Neural cell (in vitro differentiated cells): ENCODE data around the gene MT4. TPM values are rescaled to one million over a fixed set of nuclear protein-coding genes. Genes with fewer than 3 reads are reported as not detected.

Source experiments
- H2AFZ ChIP-seq: fragments of 200-600, 300-800 bp; sonication (generic), shearing (Covaris generic); 2 replicates; pipeline ENCODE4 v1.6.0; 2014; ENCODE audit warnings: low read depth, mild to moderate bottlenecking, antibody characterized with exemption, low read length, moderate library complexity
- H3F3A ChIP-seq: fragments of 200-600 bp; shearing (Covaris generic); 2 replicates; pipeline ENCODE4 v1.6.1; 2016; ENCODE audit warnings: mild to moderate bottlenecking, moderate library complexity, mixed read lengths, antibody characterized with exemption, low read length; ENCODE audit not compliant: insufficient read depth, poor library complexity, severe bottlenecking
- H3K27ac ChIP-seq: fragments of 200-600, 300-800 bp; sonication (generic), shearing (Covaris generic); 2 replicates; pipeline ENCODE4 v1.5.1; 2014; ENCODE audit warnings: mild to moderate bottlenecking, low read length, moderate library complexity
- H3K27me3 ChIP-seq: fragments of 300-800, 200-600 bp; sonication (generic), shearing (Covaris generic); 2 replicates; pipeline ENCODE4 v1.6.0; 2014; ENCODE audit warnings: mild to moderate bottlenecking, low read depth, low read length, moderate library complexity; ENCODE audit not compliant: insufficient read depth
- H3K36me3 ChIP-seq: fragments of 300-800, 200-600 bp; sonication (generic), shearing (Covaris generic); 2 replicates; pipeline ENCODE4 v1.5.1; 2014; ENCODE audit warnings: mild to moderate bottlenecking, antibody characterized with exemption, low read length, moderate library complexity; ENCODE audit not compliant: insufficient read depth
- H3K4me2 ChIP-seq: fragments of 300-800, 200-600 bp; sonication (generic), shearing (Covaris generic); 2 replicates; pipeline ENCODE4 v1.6.0; 2014; ENCODE audit warnings: mild to moderate bottlenecking, low read length
- H3K4me3 ChIP-seq: fragments of 300-800, 200-600 bp; sonication (generic), shearing (Covaris generic); 2 replicates; pipeline ENCODE4 v1.5.1; 2014; ENCODE audit warnings: mild to moderate bottlenecking, low read length, moderate library complexity
- H3K79me2 ChIP-seq: fragments of 200-600 bp; shearing (Covaris generic); replicated peaks from 2 replicates; pipeline ENCODE4 v1.6.0; 2014; ENCODE audit warnings: mild to moderate bottlenecking, low read length, moderate library complexity; ENCODE audit not compliant: insufficient read depth
- H3K9ac ChIP-seq: fragments of 300-800, 200-600 bp; sonication (generic), shearing (Covaris generic); 2 replicates; pipeline ENCODE4 v1.6.1; 2016; ENCODE audit warnings: mild to moderate bottlenecking, low read length, mixed read lengths
- H3K9me2 ChIP-seq: fragments of 200-600 bp; shearing (Covaris generic); 2 replicates; pipeline ENCODE4 v1.6.1; 2016; ENCODE audit warnings: mild to moderate bottlenecking, low read length, mixed read lengths; ENCODE audit not compliant: insufficient read depth
- H3K9me3 ChIP-seq: fragments of 200-600, 300-800 bp; sonication (generic), shearing (Covaris generic); 2 replicates; pipeline ENCODE4 v1.6.1; 2016; ENCODE audit warnings: mild to moderate bottlenecking, mixed run types, low read length, moderate library complexity, mixed read lengths
- H4K20me1 ChIP-seq: fragments of 200-600 bp; shearing (Covaris generic); 2 replicates; pipeline ENCODE4 v1.6.1; 2016; ENCODE audit warnings: mild to moderate bottlenecking, mixed run types; ENCODE audit not compliant: insufficient read depth
- CTCF ChIP-seq: fragments of 450-650 bp; IDR thresholded peaks from 2 replicates; pipeline ENCODE4 v1.5.1; 2014; ENCODE audit warnings: antibody characterized with exemption, mild to moderate bottlenecking, moderate library complexity; ENCODE audit not compliant: poor library complexity, severe bottlenecking
- EP300 ChIP-seq: fragments of 450-650 bp; conservative IDR thresholded peaks from 2 replicates; pipeline ENCODE4 v1.6.1; 2014; ENCODE audit warnings: antibody characterized with exemption, mild to moderate bottlenecking, moderate library complexity; ENCODE audit not compliant: poor library complexity, severe bottlenecking
- EZH2 ChIP-seq: fragments of 200-600, 300-800 bp; shearing (Covaris generic), sonication (generic); IDR thresholded peaks from 2 replicates; pipeline ENCODE4 v1.6.1; 2014; ENCODE audit warnings: antibody characterized with exemption, low read length, borderline replicate concordance, mild to moderate bottlenecking; ENCODE audit not compliant: insufficient read depth, poor library complexity, severe bottlenecking
- MXI1 ChIP-seq: fragments of 450-650 bp; conservative IDR thresholded peaks from 2 replicates; pipeline ENCODE4 v1.6.1; 2014; ENCODE audit warnings: antibody characterized with exemption, mild to moderate bottlenecking; ENCODE audit not compliant: poor library complexity, severe bottlenecking
- POLR2AphosphoS5 ChIP-seq: IDR thresholded peaks from 2 replicates; pipeline ENCODE4 v1.6.1; 2012
- RAD21 ChIP-seq: fragments of 450-650 bp; conservative IDR thresholded peaks from 2 replicates; pipeline ENCODE4 v1.6.1; 2014; ENCODE audit warnings: antibody characterized with exemption, mild to moderate bottlenecking, moderate library complexity
- SMC3 ChIP-seq: fragments of 450-650 bp; conservative IDR thresholded peaks from 2 replicates; pipeline ENCODE4 v1.6.1; 2014; ENCODE audit warnings: antibody characterized with exemption, mild to moderate bottlenecking, moderate library complexity; ENCODE audit not compliant: poor library complexity
- TAF1 ChIP-seq: IDR thresholded peaks from 2 replicates; pipeline ENCODE4 v1.6.1; 2012; ENCODE audit warnings: low read depth
- polyA plus RNA-seq: library from polyadenylated mRNA; depleted of rRNA; stranded (reverse); fragments of >200 nt; gene quantifications from 2 replicates; pipeline ENCODE4 v1.2.3, GENCODE V29; 2014
- TF ChIP-seq, protein P1 (sequence below): IDR thresholded peaks from 2 replicates; pipeline ENCODE4 v1.6.1; 2012; ENCODE audit warnings: borderline replicate concordance

MT4 gene
- polyA plus RNA-seq, 1 donor from 2014 or later = not detected

- TF ChIP-seq CTCF (no peak), POLR2AphosphoS5 (no peak), MXI1 (no peak), EP300 (no peak), EZH2 (no peak), RAD21 (no peak), SMC3 (no peak), TAF1 (no peak)
- TF ChIP-seq, protein P1, sequence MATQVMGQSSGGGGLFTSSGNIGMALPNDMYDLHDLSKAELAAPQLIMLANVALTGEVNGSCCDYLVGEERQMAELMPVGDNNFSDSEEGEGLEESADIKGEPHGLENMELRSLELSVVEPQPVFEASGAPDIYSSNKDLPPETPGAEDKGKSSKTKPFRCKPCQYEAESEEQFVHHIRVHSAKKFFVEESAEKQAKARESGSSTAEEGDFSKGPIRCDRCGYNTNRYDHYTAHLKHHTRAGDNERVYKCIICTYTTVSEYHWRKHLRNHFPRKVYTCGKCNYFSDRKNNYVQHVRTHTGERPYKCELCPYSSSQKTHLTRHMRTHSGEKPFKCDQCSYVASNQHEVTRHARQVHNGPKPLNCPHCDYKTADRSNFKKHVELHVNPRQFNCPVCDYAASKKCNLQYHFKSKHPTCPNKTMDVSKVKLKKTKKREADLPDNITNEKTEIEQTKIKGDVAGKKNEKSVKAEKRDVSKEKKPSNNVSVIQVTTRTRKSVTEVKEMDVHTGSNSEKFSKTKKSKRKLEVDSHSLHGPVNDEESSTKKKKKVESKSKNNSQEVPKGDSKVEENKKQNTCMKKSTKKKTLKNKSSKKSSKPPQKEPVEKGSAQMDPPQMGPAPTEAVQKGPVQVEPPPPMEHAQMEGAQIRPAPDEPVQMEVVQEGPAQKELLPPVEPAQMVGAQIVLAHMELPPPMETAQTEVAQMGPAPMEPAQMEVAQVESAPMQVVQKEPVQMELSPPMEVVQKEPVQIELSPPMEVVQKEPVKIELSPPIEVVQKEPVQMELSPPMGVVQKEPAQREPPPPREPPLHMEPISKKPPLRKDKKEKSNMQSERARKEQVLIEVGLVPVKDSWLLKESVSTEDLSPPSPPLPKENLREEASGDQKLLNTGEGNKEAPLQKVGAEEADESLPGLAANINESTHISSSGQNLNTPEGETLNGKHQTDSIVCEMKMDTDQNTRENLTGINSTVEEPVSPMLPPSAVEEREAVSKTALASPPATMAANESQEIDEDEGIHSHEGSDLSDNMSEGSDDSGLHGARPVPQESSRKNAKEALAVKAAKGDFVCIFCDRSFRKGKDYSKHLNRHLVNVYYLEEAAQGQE = no peak
- peaks cover 60% of the 10 kb centered on the region for H3K27me3 ChIP-seq
- no peaks in the 10 kb centered on the region for H3K9me2 ChIP-seq
- H3F3A ChIP-seq = no peaks in the 10 kb centered on the region
- H3K4me3 ChIP-seq = no peak overlapping the region
- H3K36me3 ChIP-seq = no peaks in the 10 kb centered on the region
- no peaks in the 10 kb centered on the region for H3K79me2 ChIP-seq
- H3K9ac ChIP-seq = no peak overlapping the region
- no peaks in the 10 kb centered on the region for H4K20me1 ChIP-seq
- H3K4me2 ChIP-seq = no peak overlapping the region
- H2AFZ ChIP-seq = no peak overlapping the region
- H3K9me3 ChIP-seq = no peaks in the 10 kb centered on the region
- no peak overlapping the region for H3K27ac ChIP-seq
These were observed 44.6 kb downstream of the MT4 start for GRCh38 chr16:56609463-56609921.

GRCh38 chr16:56610017-56610608 is 45.2 kb downstream of the MT4 start:
- no peaks in the 10 kb centered on the region for H3K9me2 ChIP-seq
- no peak overlapping the region for H3K4me3 ChIP-seq
- H4K20me1 ChIP-seq = no peaks in the 10 kb centered on the region
- no peaks in the 10 kb centered on the region for H3F3A ChIP-seq
- no peak overlapping the region for H3K4me2 ChIP-seq
- H2AFZ ChIP-seq = no peak overlapping the region
- H3K36me3 ChIP-seq = no peaks in the 10 kb centered on the region
- no peak overlapping the region for H3K27ac ChIP-seq
- H3K79me2 ChIP-seq = no peaks in the 10 kb centered on the region
- TF ChIP-seq, protein P1 = no peak
- no peak for TF ChIP-seq CTCF
- no peak for TF ChIP-seq EP300
- no peak for TF ChIP-seq MXI1
- TF ChIP-seq RAD21 = no peak
- no peak for TF ChIP-seq POLR2AphosphoS5
- no peak for TF ChIP-seq SMC3
- TF ChIP-seq EZH2 = no peak
- TF ChIP-seq TAF1 = no peak
- no peaks in the 10 kb centered on the region for H3K9me3 ChIP-seq
- H3K27me3 ChIP-seq = peaks cover 62% of the 10 kb centered on the region
- no peak overlapping the region for H3K9ac ChIP-seq
